GM19328 (cell line): ENCODE measurements around the gene DPYD.

Experiments
- ATAC-seq: cut with Tn5 transposase; IDR thresholded peaks from one replicate; pipeline ENCODE4 v1.9.1; 2021; ENCODE audit warnings: mild to moderate bottlenecking, moderate library complexity; ENCODE audit not compliant: unreplicated experiment

The DPYD gene

GRCh38 chr1:97332716-97333115, 588.1 kb downstream of the DPYD start:
- no peak for ATAC-seq

- no peak for ATAC-seq
Observed at GRCh38 chr1:97331165-97331564, 589.7 kb downstream of the DPYD start.

GRCh38 chr1:97314685-97315084, 606.1 kb downstream of the DPYD start:
- no peak for ATAC-seq

- ATAC-seq, result no peak
Observed at GRCh38 chr1:97308131-97308530, 612.7 kb downstream of the DPYD start.

GRCh38 chr1:97307568-97307967, 613.3 kb downstream of the DPYD start:
- no peak for ATAC-seq

GRCh38 chr1:97307151-97307550, 613.7 kb downstream of the DPYD start:
- ATAC-seq, result no peak

- no peak for ATAC-seq
Observed at GRCh38 chr1:97306504-97306903, 614.3 kb downstream of the DPYD start.

- ATAC-seq, result no peak
Observed at GRCh38 chr1:97304366-97304765, 616.5 kb downstream of the DPYD start.

GRCh38 chr1:97298966-97299365, 621.9 kb downstream of the DPYD start:
- ATAC-seq, result no peak

- no peak for ATAC-seq
Observed at GRCh38 chr1:97297611-97298010, 623.2 kb downstream of the DPYD start.

GRCh38 chr1:97281962-97282361, 638.9 kb downstream of the DPYD start:
- no peak for ATAC-seq

- no peak for ATAC-seq
Observed at GRCh38 chr1:97277891-97278654, 642.8 kb downstream of the DPYD start.

GRCh38 chr1:97271916-97272788, 648.7 kb downstream of the DPYD start:
- ATAC-seq, result no peak

- ATAC-seq, result no peak
Observed at GRCh38 chr1:97270508-97271307, 650.1 kb downstream of the DPYD start.

- no peak for ATAC-seq
Observed at GRCh38 chr1:97265630-97266029, 655.2 kb downstream of the DPYD start.

- ATAC-seq, result no peak
Observed at GRCh38 chr1:97262842-97263241, 658.0 kb downstream of the DPYD start.

- no peak for ATAC-seq
Observed at GRCh38 chr1:97258597-97258996, 662.2 kb downstream of the DPYD start.

GRCh38 chr1:97254731-97255463, 665.9 kb downstream of the DPYD start:
- no peak for ATAC-seq

- no peak for ATAC-seq
Observed at GRCh38 chr1:97252925-97253324, 667.9 kb downstream of the DPYD start.

GRCh38 chr1:97252076-97252475, 668.8 kb downstream of the DPYD start:
- ATAC-seq, result no peak

GRCh38 chr1:97247196-97247595, 673.6 kb downstream of the DPYD start:
- no peak for ATAC-seq
